GM20000 (cell line): ENCODE measurements around the gene TRPC3.
"Not testable (repeated sequence)": the region's sequence is repeated elsewhere in the genome, so short reads cannot be mapped to it uniquely, and the experiment has no call there.

Experiments
- DNase-seq: peaks from one replicate; pipeline ENCODE4 v3.0.0; 2012; ENCODE audit warnings: low spot score
- CTCF ChIP-seq: IDR thresholded peaks from 2 replicates; pipeline ENCODE4 v1.5.1; 2012; ENCODE audit warnings: mild to moderate bottlenecking, control low read depth; ENCODE audit errors: extremely low read depth, missing control alignments

The TRPC3 gene

GRCh38 chr4:121934635-121935034, 17.2 kb downstream of the TRPC3 start:
- no peak for DNase-seq
- no peak for TF ChIP-seq CTCF

- no peak for TF ChIP-seq CTCF
- no peak for DNase-seq
Measured at GRCh38 chr4:121932212-121932974, 19.5 kb downstream of the TRPC3 start.

- TF ChIP-seq CTCF: no peak
- no peak for DNase-seq
Measured at GRCh38 chr4:121930304-121930703, 21.6 kb downstream of the TRPC3 start.

GRCh38 chr4:121927948-121928347, 23.9 kb downstream of the TRPC3 start:
- DNase-seq: no peak
- no peak for TF ChIP-seq CTCF

GRCh38 chr4:121926490-121926889, 25.4 kb downstream of the TRPC3 start:
- DNase-seq: not testable (repeated sequence)

- no peak for TF ChIP-seq CTCF
- DNase-seq: no peak
Measured at GRCh38 chr4:121923306-121923705, 28.6 kb downstream of the TRPC3 start.

- DNase-seq: no peak
- no peak for TF ChIP-seq CTCF
Measured at GRCh38 chr4:121913667-121914066, 38.2 kb downstream of the TRPC3 start.

- no peak for DNase-seq
- no peak for TF ChIP-seq CTCF
Measured at GRCh38 chr4:121908346-121908745, 43.5 kb downstream of the TRPC3 start.
